ENCODE measurements around the gene TNNT3. TPM values are rescaled to one million over a fixed set of nuclear protein-coding genes. Genes with fewer than 3 reads are reported as not detected.

The TNNT3 gene
- total RNA-seq, 1 experiment from 2014 or later, result 0.71 TPM

GRCh38 chr11:1881442-1882264, 37.9 kb upstream of the TNNT3 start:
- ChIA-PET RAD21 (ENCODE audit: low non-redundant PET in 1 of 2, low total read pairs in 2 of 2, uncharacterized antibody in 2 of 2, unreplicated experiment in 2 of 2) (interaction anchor here (0.6 to 2.1 kb wide), 8 partner anchors 42 to 275 kb away, joined by 3 to 18 read pairs (median 5); no protein-coding TSS in a partner anchor), CTCF (interaction anchor here (0.5 to 2.5 kb wide), 26 partner anchors 15 to 1188 kb away, joined by 3 to 60 read pairs (median 5); partner anchors contain the start of genes H19, SYT8, TNNI2 and TNNT3), POLR2A (interaction anchor here (0.6 to 1.3 kb wide), 2 partner anchors 269 to 270 kb away, joined by 3 to 5 read pairs; no protein-coding TSS in a partner anchor)
- Histone ChIP-seq H2AFZ (ENCODE audit: low read depth, low read length, poor library complexity, severe bottlenecking) (no peak overlapping the region), H3K9me2 (ENCODE audit: insufficient read depth) (no peaks in the 10 kb centered on the region), H3K79me2 (ENCODE audit: insufficient read depth, low read length) (no peaks in the 10 kb centered on the region), H3K9ac (ENCODE audit: low read length) (no peak overlapping the region), H4K20me1 (ENCODE audit: insufficient read depth) (no peaks in the 10 kb centered on the region), H3K4me3 (replicated peaks in 1 of 2; ENCODE audit: low read depth in 1 of 2, low read length in 2 of 2) (no peak overlapping the region), H3K4me1 (ENCODE audit: control insufficient read depth in 1 of 2, insufficient read depth in 2 of 2, low read length in 2 of 2) (peaks cover 0 to 1% of the 10 kb centered on the region in 2 experiments; a peak in 1 of 4 replicates), H3K9me3 (ENCODE audit: control insufficient read depth in 1 of 2, insufficient read depth in 1 of 2, low read depth in 1 of 2, low read length in 2 of 2) (no peaks in the 10 kb centered on the region), H3K27me3 (ENCODE audit: insufficient read depth, low read length) (0 out of 2 replicates have a peak, but pooled peaks cover 4% of the 10 kb centered on the region), H3K27ac (ENCODE audit: low read depth, low read length) (no peak overlapping the region), H3K4me2 (ENCODE audit: low read length) (no peak overlapping the region), H3K36me3 (ENCODE audit: control insufficient read depth in 1 of 2, insufficient read depth in 2 of 2, low read length in 2 of 2) (no peaks in the 10 kb centered on the region)
- ATAC-seq (peak; percentile 18), DNase-seq (ENCODE audit: low read depth, low spot score) (no peak)
- intact Hi-C loops (cut with micrococcal nuclease), result loop anchor here (1.0 to 5.0 kb wide), 3 partner anchors 36 to 269 kb away; partner anchors contain the start of gene TNNT3
- TF ChIP-seq REST (IDR thresholded peaks at IDR 0.05; ENCODE audit: low read depth), result no peak
- BruUV-seq (replicated peaks), result no TSS peak
